Measurements from ENCODE around the gene THSD4. TPM values are rescaled to one million over a fixed set of nuclear protein-coding genes. Genes with fewer than 3 reads are reported as not detected.

Gene THSD4
- total and polyA plus RNA-seq, 2 of the 8 experiments (the other 6 are each of a cell fraction or from before 2014, with no cell fraction given), result 2.5 to 6.2 TPM

GRCh38 chr15:71393383-71393782 is 278.1 kb downstream of the THSD4 start:
- no peak for FAIRE-seq
- 76% methylated on average over 3 of the region's 3 CpGs; no CpG with 5 or more reads in 1 of the 2 experiments for WGBS, 2 experiments (ENCODE audit: extremely low coverage in 1 of 2, insufficient coverage in 1 of 2, insufficient read length in 1 of 2, insufficient replicate concordance in 2 of 2, low coverage in 1 of 2, low lambda C conversion rate in 2 of 2, missing lambda C conversion rate in 1 of 2)
- H3K14ac ChIP-seq (ENCODE audit: insufficient read length), result no peak overlapping the region
- CTCF ChIA-PET (ENCODE audit: partially characterized antibody), result interaction anchor here (0.5 to 1.5 kb wide), 6 partner anchors 36 to 600 kb away, joined by 3 to 4 read pairs (median 3); no protein-coding TSS in a partner anchor
- POLR2A ChIA-PET (ENCODE audit: partially characterized antibody), result no interaction called here
- no peaks in the 10 kb centered on the region for H3K79me2 ChIP-seq (ENCODE audit: control insufficient read depth in 1 of 2, insufficient read depth in 2 of 2, low read length in 2 of 2)
- H2BK120ac ChIP-seq (replicated peaks; ENCODE audit: low read depth, low read length), result no peak overlapping the region
- 0 out of 2 replicates have a peak overlapping the region, but pooled peaks have one; percentile 91 for H2BK12ac ChIP-seq (ENCODE audit: low read depth, low read length)
- H3K23me2 ChIP-seq (ENCODE audit: low read depth, low read length), result no peaks in the 10 kb centered on the region; the same call in 1 of the 2 replicates
- no peak overlapping the region for H4K5ac ChIP-seq (ENCODE audit: insufficient read length, low read depth, low read length)
- H3K56ac ChIP-seq (replicated peaks; ENCODE audit: insufficient read length, low read depth, low read length), result no peak overlapping the region
- no peaks in the 10 kb centered on the region for H3K36me3 ChIP-seq (ENCODE audit: control insufficient read depth in 2 of 4, insufficient read depth in 4 of 4, low read length in 3 of 4)
- H2BK20ac ChIP-seq (ENCODE audit: low read length), result no peak overlapping the region
- H3K23ac ChIP-seq (ENCODE audit: insufficient read length), result no peak overlapping the region
- no peaks in the 10 kb centered on the region for H3K9me3 ChIP-seq (ENCODE audit: insufficient read depth in 2 of 2, low read depth in 1 of 2, low read length in 1 of 2)
- no peak overlapping the region for H3K4me3 ChIP-seq (ENCODE audit: extremely low read depth in 1 of 4, insufficient read depth in 2 of 4, low read depth in 3 of 4, low read length in 4 of 4)
- H3K4me2 ChIP-seq (ENCODE audit: insufficient read depth in 1 of 2, low read depth in 2 of 2, low read length in 2 of 2), result peak overlapping the region in 1 of 2 experiments; percentile 24; a peak in 1 of 4 replicates
- peak overlapping the region; percentile 40; the same call in 1 of the 2 replicates for H2BK15ac ChIP-seq (ENCODE audit: low read length)
- DNase-seq (ENCODE audit: low read depth in 1 of 2, low spot score in 2 of 2), result no peak
- H3K4ac ChIP-seq (replicated peaks; ENCODE audit: insufficient read length, low read depth, low read length), result no peak overlapping the region
- no peak overlapping the region for H4K91ac ChIP-seq (replicated peaks; ENCODE audit: insufficient read length, low read length)
- H4K8ac ChIP-seq (ENCODE audit: extremely low read depth, insufficient read depth, low read length), result no peak overlapping the region
- H2AFZ ChIP-seq (ENCODE audit: low read length), result no peak overlapping the region
- H3K9ac ChIP-seq (replicated peaks in 1 of 4; ENCODE audit: extremely low read depth in 1 of 4, low read depth in 3 of 4, low read length in 3 of 4), result no peak overlapping the region
- peaks cover 4 to 12% (median 8%) of the 10 kb centered on the region in 4 experiments; a peak in 6 of 7 replicates for H3K4me1 ChIP-seq (replicated peaks in 1 of 4; ENCODE audit: control insufficient read depth in 3 of 4, insufficient read depth in 4 of 4, low read length in 3 of 4)
- H3K18ac ChIP-seq (ENCODE audit: extremely low read depth, low read length), result peak overlapping the region; percentile 5; the same call in 1 of the 2 replicates
- no peaks in the 10 kb centered on the region; the same call in 1 of the 2 replicates for H3K79me1 ChIP-seq (ENCODE audit: low read depth, low read length)
- no peak overlapping the region for H3K27ac ChIP-seq (ENCODE audit: low read depth, low read length)
- H2AK5ac ChIP-seq (ENCODE audit: low read depth, low read length), result no peak overlapping the region
- H3K27me3 ChIP-seq (replicated peaks in 1 of 4; ENCODE audit: control insufficient read depth in 3 of 4, extremely low read depth in 1 of 4, insufficient read depth in 3 of 4, low read length in 3 of 4), result no peaks in the 10 kb centered on the region; a peak in 1 of 7 replicates
- no peaks in the 10 kb centered on the region for H4K20me1 ChIP-seq (replicated peaks in 1 of 2; ENCODE audit: control insufficient read depth in 1 of 2, insufficient read depth in 2 of 2, low read length in 2 of 2)
- H2BK5ac ChIP-seq (ENCODE audit: low read depth, low read length), result no peak overlapping the region
- TF ChIP-seq RAD21 (IDR thresholded peaks at IDR 0.05 in 1 of 2, conservative IDR thresholded peaks at IDR 0.05 in 1 of 2; ENCODE audit: low read depth in 2 of 2, low read length in 2 of 2) (no peak), ATF3 (IDR thresholded peaks at IDR 0.05; ENCODE audit: insufficient read depth, low read depth, low read length) (no peak), CREB1 (IDR thresholded peaks at IDR 0.05) (no peak), MAX (IDR thresholded peaks at IDR 0.05) (no peak), TBP (IDR thresholded peaks at IDR 0.05; ENCODE audit: low read depth, low read length) (no peak), GABPA (IDR thresholded peaks at IDR 0.05; ENCODE audit: borderline replicate concordance, insufficient read depth, low read length) (no peak), SP1 (IDR thresholded peaks at IDR 0.05; ENCODE audit: low read depth, low read length) (no peak), TAF7 (optimal IDR thresholded peaks at IDR 0.05; ENCODE audit: borderline replicate concordance, low read depth, low read length) (no peak), SAP30 (IDR thresholded peaks at IDR 0.05; ENCODE audit: insufficient read depth, insufficient replicate concordance, low read length) (no peak), EZH2 (IDR thresholded peaks at IDR 0.05; ENCODE audit: low read depth, low read length, severe bottlenecking) (no peak), ZNF274 (IDR thresholded peaks at IDR 0.05; ENCODE audit: borderline replicate concordance, extremely low read depth, low read length) (no peak), POU5F1 (IDR thresholded peaks at IDR 0.05; ENCODE audit: low read depth, low read length) (no peak), SIX5 (IDR thresholded peaks at IDR 0.05; ENCODE audit: low read depth, low read length) (no peak)

Measured in H1 (cell line).